ENCODE measurements around the gene LGMN. TPM values are rescaled to one million over a fixed set of nuclear protein-coding genes. Genes with fewer than 3 reads are reported as not detected.
"Not testable (repeated sequence)": the region's sequence is repeated elsewhere in the genome, so short reads cannot be mapped to it uniquely, and the experiment has no call there.

Gene LGMN
- 30.9 and 33.7 TPM in 2 replicates for total RNA-seq (2014; rRNA removed; shearing (Covaris generic))

DNA sequence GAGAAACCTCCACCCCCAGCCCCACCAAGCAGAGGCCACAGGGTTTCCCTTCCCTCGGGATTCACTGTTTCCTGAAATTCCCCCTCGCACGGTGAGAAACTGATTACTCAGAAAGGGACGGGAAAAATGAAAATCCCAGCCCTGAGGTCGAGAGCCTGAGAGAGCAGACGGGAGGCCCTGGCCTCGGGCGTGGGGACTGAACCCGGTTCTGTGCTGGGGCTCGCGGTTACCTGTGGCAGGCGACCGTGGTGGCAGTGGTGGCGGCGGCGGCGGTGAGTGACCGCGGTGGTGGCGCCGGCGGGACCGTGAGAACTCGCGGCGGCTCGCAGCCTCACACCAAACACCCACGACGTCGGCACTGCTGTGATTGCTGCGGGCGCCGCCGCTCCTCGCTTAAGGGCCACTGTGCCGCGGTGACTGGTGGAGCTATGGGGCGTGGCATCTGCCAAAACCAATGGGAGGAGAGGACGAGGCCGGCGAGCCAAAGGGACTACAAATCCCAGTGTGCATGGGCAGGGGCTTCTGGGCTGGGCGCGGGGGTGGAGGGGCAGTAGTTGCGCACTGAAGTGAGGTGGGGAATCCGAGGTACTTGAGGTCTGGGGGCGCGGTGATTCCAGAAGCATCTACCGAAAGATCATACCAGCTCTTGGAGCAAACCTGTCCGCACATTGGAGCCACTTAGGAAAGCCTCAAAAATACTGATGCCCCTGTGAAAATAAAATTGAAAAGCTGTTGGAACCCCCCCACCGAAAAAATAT is at the start of gene LGMN:
Gene LGMN (minus strand): TSS at position 369 of the 758 bp plus-strand sequence. CDS start 15,841 bp downstream, outside the sequence.
- H3K9me3 ChIP-seq (replicated peaks): no peaks in the 10 kb centered on the region
- H3K4me3 ChIP-seq: peak within 1 kb of the TSS; percentile 73
- H3K36me3 ChIP-seq: no peaks in the 10 kb centered on the region
- no peaks in the 10 kb centered on the region for H3K4me1 ChIP-seq
- no peaks in the 10 kb centered on the region for H3K27me3 ChIP-seq
- peak; percentile 95 for DNase-seq
- peak within 1 kb of the TSS; percentile 34 for H3K27ac ChIP-seq

DNA sequence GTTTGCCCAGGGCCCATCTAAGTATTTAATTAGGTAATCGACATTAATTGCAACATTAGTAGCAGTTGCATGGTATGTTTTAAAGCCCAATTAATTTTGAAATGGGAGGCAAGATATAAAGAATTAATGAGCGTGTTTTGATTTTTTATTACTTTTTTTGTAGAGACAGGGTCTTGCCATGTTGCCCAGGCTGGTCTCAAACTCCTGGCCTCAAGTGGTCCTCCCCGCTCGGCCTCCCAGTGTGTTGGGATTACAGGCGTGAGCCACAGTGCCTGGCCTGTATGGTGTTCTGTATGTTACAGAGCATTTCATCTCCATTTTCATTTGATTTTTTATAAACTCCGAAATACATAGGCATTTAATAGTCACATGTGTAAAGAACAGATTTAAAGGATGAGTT is 46.5 kb upstream of the LGMN start:
- Histone ChIP-seq H3K36me3 (no peaks in the 10 kb centered on the region), H3K27ac (peak overlapping the region; percentile 64; the same call in 1 of the 2 replicates), H3K9me3 (replicated peaks) (peaks cover under 1% of the 10 kb centered on the region; the same call in 1 of the 2 replicates), H3K27me3 (no peaks in the 10 kb centered on the region), H3K4me1 (no peaks in the 10 kb centered on the region), H3K4me3 (peak overlapping the region; percentile 88)
- no peak for DNase-seq

- peak overlapping the region; percentile 64 for H3K27ac ChIP-seq
- H3K9me3 ChIP-seq (replicated peaks): peaks cover 4% of the 10 kb centered on the region
- DNase-seq: peak; percentile 7 to 24
- peak overlapping the region; percentile 88 for H3K4me3 ChIP-seq
- H3K36me3 ChIP-seq: no peaks in the 10 kb centered on the region
- no peaks in the 10 kb centered on the region for H3K27me3 ChIP-seq
- H3K4me1 ChIP-seq: no peaks in the 10 kb centered on the region
Observed at GRCh38 chr14:92794547-92794941, 46.1 kb upstream of the LGMN start.

GRCh38 chr14:92793709-92794546 is 45.5 kb upstream of the LGMN start, which contains the start of gene GOLGA5:
TSS of gene GOLGA5 (plus strand) at chr14:92794305. CDS start at chr14:92797438, 3,133 bp downstream.
- Histone ChIP-seq H3K9me3 (replicated peaks) (peaks cover 9% of the 10 kb centered on the region), H3K4me1 (no peaks in the 10 kb centered on the region), H3K27me3 (no peaks in the 10 kb centered on the region), H3K4me3 (peak within 1 kb of the TSS; percentile 88), H3K36me3 (no peaks in the 10 kb centered on the region), H3K27ac (peak within 1 kb of the TSS; percentile 64)
- peak; percentile 95 to 97 for DNase-seq

- H3K36me3 ChIP-seq: no peaks in the 10 kb centered on the region
- H3K4me3 ChIP-seq: no peak overlapping the region
- H3K9me3 ChIP-seq (replicated peaks): peaks cover 13% of the 10 kb centered on the region
- no peaks in the 10 kb centered on the region for H3K27me3 ChIP-seq
- H3K4me1 ChIP-seq: no peaks in the 10 kb centered on the region
- DNase-seq: no peak
- H3K27ac ChIP-seq: no peak overlapping the region
Observed at GRCh38 chr14:92792885-92793284, 44.5 kb upstream of the LGMN start.

GRCh38 chr14:92789457-92790089 is 41.1 kb upstream of the LGMN start:
- no peak for DNase-seq
- Histone ChIP-seq H3K9me3 (replicated peaks) (peaks cover 16% of the 10 kb centered on the region), H3K27me3 (no peaks in the 10 kb centered on the region), H3K27ac (no peak overlapping the region), H3K4me1 (no peaks in the 10 kb centered on the region), H3K4me3 (no peak overlapping the region), H3K36me3 (no peaks in the 10 kb centered on the region)

GRCh38 chr14:92787554-92787953 is 39.1 kb upstream of the LGMN start:
- H3K4me1 ChIP-seq: no peaks in the 10 kb centered on the region
- peaks cover 16% of the 10 kb centered on the region for H3K9me3 ChIP-seq (replicated peaks)
- no peak for DNase-seq
- H3K36me3 ChIP-seq: no peaks in the 10 kb centered on the region
- H3K27ac ChIP-seq: no peak overlapping the region
- no peaks in the 10 kb centered on the region for H3K27me3 ChIP-seq
- H3K4me3 ChIP-seq: no peak overlapping the region

DNA sequence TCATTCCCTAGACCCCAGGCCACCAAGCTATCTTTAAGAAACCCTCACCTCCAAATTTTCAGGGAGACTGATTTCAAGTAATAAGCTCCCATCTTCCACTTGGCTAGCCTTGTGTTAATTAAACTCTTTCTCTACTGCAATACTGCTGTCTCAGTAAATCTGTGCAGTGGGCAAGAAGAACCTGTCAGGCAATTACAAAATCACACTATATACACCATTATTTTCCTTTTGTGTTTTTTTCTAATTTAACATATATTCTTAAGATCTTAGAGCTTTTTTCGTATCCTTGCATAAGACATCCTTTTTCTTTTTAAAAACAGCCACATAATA is 38.0 kb upstream of the LGMN start:
- Histone ChIP-seq H3K27me3 (no peaks in the 10 kb centered on the region), H3K27ac (no peak overlapping the region), H3K9me3 (replicated peaks) (peaks cover 16% of the 10 kb centered on the region), H3K4me1 (no peaks in the 10 kb centered on the region), H3K36me3 (no peaks in the 10 kb centered on the region), H3K4me3 (no peak overlapping the region)
- DNase-seq: no peak

DNA sequence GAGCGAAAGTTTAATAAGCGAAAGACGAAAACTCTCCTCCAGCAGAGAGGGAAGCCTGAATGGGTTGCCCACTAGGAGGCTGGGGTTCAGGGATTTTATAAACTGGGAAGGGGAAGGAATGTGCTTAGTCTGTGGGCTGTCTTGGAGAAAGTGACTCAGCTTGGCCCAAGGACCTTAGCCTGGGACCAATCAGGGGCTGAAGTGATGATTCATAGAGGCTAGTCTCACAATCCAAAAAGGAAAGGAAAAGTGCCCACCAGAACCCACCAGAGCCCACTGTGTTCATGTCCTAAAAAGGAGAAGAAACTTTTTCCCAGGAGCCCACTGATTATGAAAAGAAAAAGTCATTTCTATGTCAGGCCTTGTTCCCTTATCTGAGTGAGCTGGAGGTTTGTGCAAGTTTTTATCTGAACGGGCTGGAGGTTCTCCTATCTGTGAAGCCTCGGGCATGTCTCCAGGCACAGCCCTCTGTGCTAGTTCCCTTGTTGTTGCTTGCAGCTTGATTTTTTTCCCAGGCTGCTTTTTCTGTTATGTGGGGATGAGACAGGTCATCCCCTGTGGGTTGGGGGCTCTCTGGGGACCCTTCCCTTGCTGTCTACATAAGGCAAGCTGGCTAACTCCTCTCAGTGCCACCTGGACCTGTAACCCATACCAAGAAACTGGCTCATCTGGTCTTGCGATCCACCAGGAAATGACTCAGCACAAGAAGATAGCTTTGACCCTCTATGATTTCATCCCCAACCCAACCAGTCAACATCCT is 37.4 kb upstream of the LGMN start:
- Histone ChIP-seq H3K4me1 (no peaks in the 10 kb centered on the region), H3K27me3 (no peaks in the 10 kb centered on the region), H3K4me3 (no peak overlapping the region), H3K27ac (no peak overlapping the region), H3K36me3 (no peaks in the 10 kb centered on the region), H3K9me3 (replicated peaks) (peaks cover 16% of the 10 kb centered on the region)
- peak in 1 of 2 experiments; percentile 8 for DNase-seq

DNA sequence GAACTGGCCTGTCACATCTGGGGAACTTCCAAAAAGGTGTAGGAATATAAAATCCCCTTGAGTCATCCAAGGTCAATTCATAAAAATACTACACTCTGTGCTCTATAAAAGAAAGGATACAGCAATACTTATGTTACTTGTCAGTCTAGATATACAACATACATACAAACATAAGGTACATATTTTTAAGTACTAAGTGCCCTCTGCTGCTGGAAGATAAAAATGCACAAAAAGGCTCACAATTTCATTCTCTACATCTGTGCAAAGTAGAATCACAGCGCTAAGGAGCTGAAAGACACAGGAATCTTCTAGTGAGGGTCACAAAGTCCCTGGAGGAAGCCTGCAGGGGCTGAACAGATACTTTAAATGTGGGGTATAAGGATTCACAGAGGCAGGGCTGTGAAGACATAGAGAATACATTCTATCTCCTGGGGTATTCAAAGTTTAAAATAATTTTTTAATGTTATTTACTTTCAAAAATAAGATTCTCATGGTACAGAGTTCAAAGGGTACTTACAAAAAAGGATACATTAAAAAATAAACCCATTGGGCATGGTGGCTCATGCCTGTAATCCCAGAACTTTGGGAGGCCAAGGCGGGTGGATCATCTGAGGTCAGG is 35.5 kb upstream of the LGMN start:
- Histone ChIP-seq H3K36me3 (no peaks in the 10 kb centered on the region), H3K4me3 (no peak overlapping the region), H3K27ac (no peak overlapping the region), H3K27me3 (no peaks in the 10 kb centered on the region), H3K4me1 (no peaks in the 10 kb centered on the region), H3K9me3 (replicated peaks) (peaks cover 7% of the 10 kb centered on the region; the same call in 1 of the 2 replicates)
- peak; percentile 6 to 61 for DNase-seq

DNA sequence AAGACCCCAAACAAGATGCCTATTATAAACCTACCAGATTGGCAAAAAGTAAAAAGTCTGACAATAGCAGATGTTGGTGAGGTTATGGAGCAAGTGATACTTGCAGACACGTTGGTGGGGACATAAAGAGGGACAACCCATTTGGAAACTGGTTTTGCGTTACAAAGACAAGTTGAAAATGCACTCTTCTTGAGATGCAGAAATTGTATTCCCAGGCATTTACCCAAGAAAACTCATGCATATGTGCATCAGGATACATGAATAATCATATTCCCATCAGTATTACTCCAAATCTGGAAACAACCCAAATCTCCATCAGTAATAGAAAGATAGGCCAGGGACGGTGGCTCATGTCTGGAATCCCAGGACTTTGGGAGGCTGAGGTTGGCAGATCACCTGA is 32.9 kb upstream of the LGMN start:
- Histone ChIP-seq H3K9me3 (replicated peaks) (0 out of 2 replicates have a peak, but pooled peaks cover under 1% of the 10 kb centered on the region), H3K27ac (no peak overlapping the region), H3K27me3 (no peaks in the 10 kb centered on the region), H3K36me3 (no peaks in the 10 kb centered on the region), H3K4me1 (no peaks in the 10 kb centered on the region), H3K4me3 (no peak overlapping the region)
- no peak for DNase-seq

DNA sequence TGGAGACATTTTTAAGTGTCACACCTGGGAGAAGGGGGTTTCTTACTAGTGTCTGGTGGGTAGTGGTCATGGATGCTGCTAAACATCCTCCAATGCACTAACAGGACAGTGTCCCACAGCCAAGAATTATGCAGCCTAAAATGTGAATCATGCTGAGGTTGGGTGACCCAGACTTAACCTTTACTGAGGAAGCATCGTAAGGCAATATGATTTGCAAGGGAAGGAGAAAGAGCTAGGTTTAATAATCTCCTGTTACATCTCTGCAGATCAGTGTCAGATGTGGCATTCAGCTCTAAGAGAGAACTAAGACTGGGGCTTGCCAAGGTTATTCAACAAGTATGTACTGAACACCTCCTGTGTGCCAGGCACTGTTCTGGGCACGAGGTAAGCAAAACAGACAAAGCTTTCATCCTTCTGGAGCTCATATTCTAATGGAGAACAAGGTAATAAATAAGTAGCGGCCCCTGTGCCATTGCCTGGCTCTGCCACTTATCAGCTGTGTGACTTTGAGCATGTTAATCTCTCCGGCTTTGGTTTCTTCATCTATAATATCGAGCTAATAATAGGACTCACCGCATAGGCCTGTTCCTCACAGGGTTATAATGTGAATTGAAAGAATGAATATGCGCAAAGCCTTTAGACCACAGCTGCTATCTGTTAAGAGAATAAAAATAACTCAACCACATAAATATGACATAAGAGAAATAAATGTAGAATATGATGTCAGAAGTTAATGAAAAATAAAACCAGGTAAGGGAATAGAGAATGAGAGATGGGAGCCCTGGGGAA is 32.2 kb upstream of the LGMN start:
- Histone ChIP-seq H3K27ac (no peak overlapping the region), H3K9me3 (replicated peaks) (no peaks in the 10 kb centered on the region), H3K4me1 (no peaks in the 10 kb centered on the region), H3K36me3 (no peaks in the 10 kb centered on the region), H3K4me3 (no peak overlapping the region), H3K27me3 (no peaks in the 10 kb centered on the region)
- no peak for DNase-seq

DNA sequence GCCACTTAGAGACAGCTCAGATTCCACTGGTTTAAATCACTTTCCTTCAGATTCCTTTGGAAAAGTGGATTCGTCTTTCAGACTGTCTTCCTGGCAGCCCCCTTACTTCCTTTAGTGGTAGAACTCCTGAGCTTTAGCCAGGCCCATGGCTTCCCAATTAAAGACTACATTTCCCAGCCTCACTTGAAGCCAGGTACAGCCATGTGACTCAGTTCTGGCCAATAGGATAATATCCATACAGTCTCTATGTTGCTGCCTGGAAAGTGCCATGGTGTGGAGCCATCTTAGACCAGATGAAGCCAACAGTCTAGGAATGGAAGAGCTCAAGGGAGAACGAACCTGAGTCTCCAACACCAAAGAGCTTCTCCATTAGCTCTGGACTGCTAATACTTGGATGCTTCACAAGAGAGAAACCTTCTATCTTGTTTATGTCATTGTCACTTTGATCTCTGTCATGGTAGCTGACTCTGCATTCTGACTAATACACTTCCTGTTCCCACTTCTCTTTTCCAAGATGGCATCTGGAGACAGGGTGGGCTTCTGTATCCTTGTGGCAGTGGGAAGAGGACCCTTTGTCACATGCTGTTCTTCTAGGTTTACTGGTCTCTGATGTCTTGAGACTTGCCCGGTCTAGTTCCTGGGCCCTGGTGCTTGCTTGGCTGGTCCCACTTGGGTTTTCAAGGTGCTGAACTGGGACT is 30.6 kb upstream of the LGMN start:
- H3K27ac ChIP-seq; H3K4me3 ChIP-seq; H3K27me3 ChIP-seq; H3K4me1 ChIP-seq; H3K36me3 ChIP-seq; H3K9me3 ChIP-seq (replicated peaks): not testable (repeated sequence)
- peak; percentile 17 to 45 for DNase-seq

Data from SJCRH30 (cell line).